IPS DF 4.7 (cell line): Measurements from ENCODE around the gene CAMKK1.
"Not testable (repeated sequence)": the region's sequence is repeated elsewhere in the genome, so short reads cannot be mapped to it uniquely, and the experiment has no call there.

ENCODE experiments used
- DNase-seq: peaks from one replicate; pipeline ENCODE4 v3.0.0-alpha.2; 2013; ENCODE audit warnings: low spot score; ENCODE audit errors: extremely low read depth

CAMKK1 gene

GRCh38 chr17:3846437-3847164 lies 46.3 kb downstream of the CAMKK1 start:
- no peak for DNase-seq

GRCh38 chr17:3845621-3846436 lies 47.0 kb downstream of the CAMKK1 start, which contains the start of gene NCBP3:
Gene NCBP3 (minus strand): TSS chr17:3846246. CDS start chr17:3846223, 23 bp downstream.
- DNase-seq, result peak; percentile 33

- DNase-seq, result no peak
These were observed 47.6 kb downstream of the CAMKK1 start for GRCh38 chr17:3845291-3845620.

DNA sequence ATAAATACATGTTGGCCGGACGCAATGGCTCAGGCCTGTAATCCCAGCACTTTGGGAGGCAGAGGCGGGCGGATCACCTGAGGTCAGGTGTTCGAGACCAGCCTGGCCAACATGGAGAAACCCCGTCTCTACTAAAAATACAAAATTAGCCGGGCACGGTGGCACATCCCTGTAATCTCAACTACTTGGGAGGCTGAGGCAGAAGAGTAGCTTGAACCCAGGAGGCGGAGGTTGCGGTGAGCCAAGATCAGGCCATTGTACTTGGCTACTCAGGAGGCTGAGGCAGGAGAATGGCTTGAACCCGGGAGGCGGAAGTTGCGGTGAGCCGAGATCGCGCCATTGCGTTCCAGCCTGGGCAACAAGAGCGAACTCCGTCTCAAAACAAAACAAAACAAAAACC lies 48.3 kb downstream of the CAMKK1 start:
- DNase-seq, result not testable (repeated sequence)

- DNase-seq, result peak; percentile 28
These were observed 48.8 kb downstream of the CAMKK1 start for GRCh38 chr17:3843935-3844516.

DNA sequence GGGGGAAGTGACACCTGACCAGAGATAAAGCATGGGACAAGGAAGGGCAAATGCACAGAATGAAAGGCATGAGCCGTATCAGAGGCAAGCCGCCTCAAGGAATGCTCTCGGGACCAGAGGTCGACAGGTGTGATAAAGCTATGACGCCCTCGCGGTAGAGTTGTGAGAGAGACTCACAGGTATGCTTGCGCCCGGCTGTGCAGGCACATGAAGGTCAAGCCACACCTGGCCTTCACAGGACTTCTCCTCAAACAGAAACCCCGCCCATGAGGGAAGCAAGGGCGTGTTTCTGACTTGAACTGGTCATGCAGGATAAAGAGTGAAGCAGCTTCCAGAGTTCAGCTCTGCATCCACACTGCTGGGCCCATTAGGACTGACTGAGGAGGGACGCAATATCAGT lies 54.6 kb downstream of the CAMKK1 start:
- no peak for DNase-seq

GRCh38 chr17:3836551-3836950 lies 56.3 kb downstream of the CAMKK1 start:
- DNase-seq, result no peak

DNA sequence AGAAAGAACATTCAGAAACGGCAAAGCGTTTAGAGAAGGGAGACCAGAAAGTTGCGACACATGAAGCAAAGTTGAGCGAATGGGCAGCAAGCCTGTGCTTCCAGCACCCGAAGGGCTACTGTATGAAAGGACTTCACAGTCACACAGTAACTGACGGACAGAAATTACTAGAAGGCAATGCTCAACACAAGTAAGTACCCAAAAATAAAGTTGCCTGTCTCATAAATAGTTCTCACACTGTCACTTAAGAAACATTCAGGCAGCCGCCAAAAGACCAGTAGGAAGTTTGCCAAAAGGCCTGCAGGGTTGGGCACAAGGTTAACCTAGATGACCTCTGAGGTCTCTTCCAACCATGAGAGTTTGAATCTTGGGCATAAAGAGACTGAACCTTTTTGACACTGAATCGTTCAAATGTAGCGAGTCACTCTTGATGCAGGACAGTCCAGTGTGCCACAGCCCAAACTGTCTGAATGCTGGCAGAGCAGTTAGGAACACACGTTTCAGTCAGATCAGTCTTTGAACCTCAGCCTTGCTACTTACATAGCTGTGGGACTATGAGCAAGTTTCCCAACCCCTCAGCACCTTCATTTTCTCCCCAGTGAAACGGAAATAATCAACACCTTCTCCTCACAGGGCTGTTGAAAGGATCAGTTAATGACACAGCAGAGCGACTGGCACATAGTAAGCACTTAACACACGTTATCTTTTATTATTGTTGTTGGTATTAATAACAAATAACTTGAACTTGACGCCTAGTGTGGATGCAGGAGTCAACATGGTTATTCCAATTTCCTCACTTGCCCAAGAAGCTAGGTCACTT lies 57.2 kb downstream of the CAMKK1 start:
- DNase-seq, result no peak

- no peak for DNase-seq
These were observed 58.0 kb downstream of the CAMKK1 start for GRCh38 chr17:3834811-3835210.

DNA sequence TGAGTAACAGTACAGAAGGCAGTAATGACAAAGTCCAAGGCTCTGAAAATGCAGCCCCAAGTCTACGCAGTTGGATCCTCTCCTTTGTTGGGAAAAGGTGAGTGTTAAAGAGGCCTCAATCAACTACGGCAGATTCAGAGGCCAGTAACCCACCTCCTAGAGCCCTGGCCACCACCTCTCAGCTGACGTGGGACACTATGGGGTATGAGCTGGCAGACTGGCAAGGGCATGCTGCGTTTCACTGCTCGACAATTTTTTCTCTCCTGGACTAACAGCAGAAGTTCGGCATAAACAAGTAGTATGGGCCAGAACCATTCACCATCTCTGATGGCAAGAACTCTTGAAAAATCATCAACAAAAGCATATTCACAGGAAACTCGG lies 64.0 kb downstream of the CAMKK1 start:
- DNase-seq, result no peak

DNA sequence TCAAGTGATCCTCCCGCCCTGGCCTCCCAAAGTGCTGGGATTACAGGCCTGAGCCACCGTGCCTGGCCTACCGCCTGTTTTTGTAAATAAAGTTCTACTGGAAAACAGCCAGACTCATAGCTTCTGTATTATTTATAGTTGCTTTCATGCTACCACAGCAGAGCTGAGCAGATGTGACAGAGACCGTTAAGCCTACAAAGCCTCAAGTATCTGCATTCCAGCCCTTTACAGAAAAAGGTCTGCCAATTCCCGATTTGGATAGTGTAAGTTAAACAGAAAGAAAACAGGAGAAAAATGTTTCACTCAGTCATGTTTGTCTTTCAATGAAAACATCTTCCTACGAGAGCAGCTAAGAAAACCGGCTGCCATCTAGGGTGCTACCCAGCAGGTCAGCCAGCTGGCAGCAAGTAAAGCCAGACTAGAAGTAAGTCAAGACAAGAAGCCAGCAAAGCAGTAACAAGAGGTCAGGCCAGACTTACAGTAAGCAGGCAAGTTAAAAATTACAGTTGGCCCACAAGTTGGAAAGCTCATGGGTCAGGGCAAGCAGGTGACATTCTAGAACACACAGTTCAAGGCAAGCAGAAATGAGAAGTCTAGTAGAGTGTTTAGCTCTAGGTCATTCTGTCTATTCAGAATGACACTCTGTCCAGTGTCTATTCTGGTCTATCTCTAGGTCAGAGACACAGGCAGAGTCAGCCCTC lies 64.6 kb downstream of the CAMKK1 start:
- no peak for DNase-seq

GRCh38 chr17:3827124-3827773 lies 65.6 kb downstream of the CAMKK1 start:
- DNase-seq, result peak; percentile 49

DNA sequence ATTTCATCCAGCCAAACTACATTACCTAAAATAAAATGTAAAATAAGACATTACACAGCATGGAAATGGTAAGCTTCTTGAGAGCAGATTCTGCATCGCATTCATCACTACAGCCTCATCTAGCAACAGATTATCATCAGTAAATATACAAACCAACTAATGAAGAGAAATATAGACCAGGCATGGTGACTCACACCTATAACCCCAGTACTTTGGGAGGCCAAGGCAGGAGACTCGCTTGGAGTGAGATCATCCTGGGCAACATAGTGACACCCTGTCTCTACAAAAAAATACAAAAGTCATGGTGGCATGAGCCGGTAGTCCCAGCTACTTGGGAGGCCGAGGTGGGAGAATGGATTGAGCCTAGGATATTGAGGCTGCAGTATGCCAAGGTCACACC lies 66.7 kb downstream of the CAMKK1 start:
- DNase-seq, result no peak

- no peak for DNase-seq
These were observed 71.8 kb downstream of the CAMKK1 start for GRCh38 chr17:3821101-3821500.

- no peak for DNase-seq
These were observed 74.1 kb downstream of the CAMKK1 start for GRCh38 chr17:3818786-3819185.

- DNase-seq, result no peak
These were observed 74.8 kb downstream of the CAMKK1 start for GRCh38 chr17:3817851-3818605.

- no peak for DNase-seq
These were observed 76.9 kb downstream of the CAMKK1 start for GRCh38 chr17:3815925-3816324.

GRCh38 chr17:3815122-3815521 lies 77.7 kb downstream of the CAMKK1 start:
- DNase-seq, result no peak

- DNase-seq, result no peak
These were observed 78.5 kb downstream of the CAMKK1 start for GRCh38 chr17:3814361-3814760.

DNA sequence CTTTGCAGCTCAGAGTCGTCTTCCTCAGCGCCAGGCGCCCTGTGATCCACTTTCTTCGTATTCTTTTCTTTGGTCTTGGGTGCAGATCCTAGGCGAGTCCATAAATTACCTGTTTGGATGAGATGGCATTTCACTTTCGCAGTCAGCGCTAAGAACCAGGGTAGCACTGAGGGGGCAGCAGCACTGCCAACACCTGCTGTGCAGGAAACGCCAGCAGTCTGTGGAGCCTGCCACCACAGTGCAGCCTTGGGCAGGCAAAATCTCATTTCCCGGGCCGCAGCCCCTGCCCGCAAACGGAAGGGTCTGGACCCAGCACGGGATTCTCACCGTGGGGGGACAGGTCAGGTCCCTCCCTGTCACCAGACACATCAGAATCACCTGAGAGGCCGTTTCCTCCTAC lies 79.7 kb downstream of the CAMKK1 start:
- no peak for DNase-seq
